ENCODE data around the gene GOLPH3L. TPM values are rescaled to one million over a fixed set of nuclear protein-coding genes. Genes with fewer than 3 reads are reported as not detected.

The GOLPH3L gene
- total and polyA plus RNA-seq, 2 of the 13 experiments (the other 11 are each of a cell fraction or from before 2014, with no cell fraction given) = 8.2 to 12.8 TPM

- TF ChIP-seq ZNF678 (CRISPR knock-in tag; IDR thresholded peaks at IDR 0.05) = no peak
- no peak for TF ChIP-seq SP1 (IDR thresholded peaks at IDR 0.05)
- no peak for TF ChIP-seq SP1 (CRISPR knock-in tag; IDR thresholded peaks at IDR 0.05)
- no peak for TF ChIP-seq TFDP2 (CRISPR knock-in tag; IDR thresholded peaks at IDR 0.05)
- peak; percentile 30 for TF ChIP-seq RBM22 (optimal IDR thresholded peaks at IDR 0.05; ENCODE audit: low read length)
- TF ChIP-seq STAG1 (CRISPR knock-in tag; IDR thresholded peaks at IDR 0.05) = peak; percentile 36
- TF ChIP-seq, protein P1, sequence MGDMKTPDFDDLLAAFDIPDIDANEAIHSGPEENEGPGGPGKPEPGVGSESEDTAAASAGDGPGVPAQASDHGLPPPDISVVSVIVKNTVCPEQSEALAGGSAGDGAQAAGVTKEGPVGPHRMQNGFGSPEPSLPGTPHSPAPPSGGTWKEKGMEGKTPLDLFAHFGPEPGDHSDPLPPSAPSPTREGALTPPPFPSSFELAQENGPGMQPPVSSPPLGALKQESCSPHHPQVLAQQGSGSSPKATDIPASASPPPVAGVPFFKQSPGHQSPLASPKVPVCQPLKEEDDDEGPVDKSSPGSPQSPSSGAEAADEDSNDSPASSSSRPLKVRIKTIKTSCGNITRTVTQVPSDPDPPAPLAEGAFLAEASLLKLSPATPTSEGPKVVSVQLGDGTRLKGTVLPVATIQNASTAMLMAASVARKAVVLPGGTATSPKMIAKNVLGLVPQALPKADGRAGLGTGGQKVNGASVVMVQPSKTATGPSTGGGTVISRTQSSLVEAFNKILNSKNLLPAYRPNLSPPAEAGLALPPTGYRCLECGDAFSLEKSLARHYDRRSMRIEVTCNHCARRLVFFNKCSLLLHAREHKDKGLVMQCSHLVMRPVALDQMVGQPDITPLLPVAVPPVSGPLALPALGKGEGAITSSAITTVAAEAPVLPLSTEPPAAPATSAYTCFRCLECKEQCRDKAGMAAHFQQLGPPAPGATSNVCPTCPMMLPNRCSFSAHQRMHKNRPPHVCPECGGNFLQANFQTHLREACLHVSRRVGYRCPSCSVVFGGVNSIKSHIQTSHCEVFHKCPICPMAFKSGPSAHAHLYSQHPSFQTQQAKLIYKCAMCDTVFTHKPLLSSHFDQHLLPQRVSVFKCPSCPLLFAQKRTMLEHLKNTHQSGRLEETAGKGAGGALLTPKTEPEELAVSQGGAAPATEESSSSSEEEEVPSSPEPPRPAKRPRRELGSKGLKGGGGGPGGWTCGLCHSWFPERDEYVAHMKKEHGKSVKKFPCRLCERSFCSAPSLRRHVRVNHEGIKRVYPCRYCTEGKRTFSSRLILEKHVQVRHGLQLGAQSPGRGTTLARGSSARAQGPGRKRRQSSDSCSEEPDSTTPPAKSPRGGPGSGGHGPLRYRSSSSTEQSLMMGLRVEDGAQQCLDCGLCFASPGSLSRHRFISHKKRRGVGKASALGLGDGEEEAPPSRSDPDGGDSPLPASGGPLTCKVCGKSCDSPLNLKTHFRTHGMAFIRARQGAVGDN (CRISPR knock-in tag; IDR thresholded peaks at IDR 0.05) = no peak
- TF ChIP-seq ZNF674 (CRISPR knock-in tag; IDR thresholded peaks at IDR 0.05; ENCODE audit: low read depth) = no peak
- no peak for TF ChIP-seq EP300 (IDR thresholded peaks at IDR 0.05; ENCODE audit: low read depth in 2 of 2, low read length in 2 of 2)
- TF ChIP-seq EP300 (CRISPR knock-in tag; IDR thresholded peaks at IDR 0.05; ENCODE audit: borderline replicate concordance) = no peak
- no peak for TF ChIP-seq RCOR2 (CRISPR knock-in tag; IDR thresholded peaks at IDR 0.05)
- no peak for TF ChIP-seq ZMYM2 (CRISPR knock-in tag; IDR thresholded peaks at IDR 0.05)
- 0 out of 2 replicates have a peak, but pooled peaks have one; percentile 23 for TF ChIP-seq THAP11 (CRISPR knock-in tag; IDR thresholded peaks at IDR 0.05)
These were observed 77.1 kb downstream of the GOLPH3L start (continued) for GRCh38 chr1:150619576-150620509.
